ENCODE data around the gene SEPSECS. TPM values are rescaled to one million over a fixed set of nuclear protein-coding genes. Genes with fewer than 3 reads are reported as not detected.

SEPSECS gene
- total RNA-seq, 1 donor from 2014 or later, result 11.7 TPM

GRCh38 chr4:25142468-25142867, 17.8 kb downstream of the SEPSECS start:
- Mint-ChIP-seq H3K4me1 (ENCODE audit: low read depth, unreplicated experiment) (peaks cover 6% of the 10 kb centered on the region), H3K9me3 (ENCODE audit: unreplicated experiment) (peaks cover 1% of the 10 kb centered on the region), H3K27me3 (ENCODE audit: unreplicated experiment) (no peaks in the 10 kb centered on the region), H3K27ac (ENCODE audit: unreplicated experiment) (no peak overlapping the region), H3K36me3 (ENCODE audit: unreplicated experiment) (no peaks in the 10 kb centered on the region), H3K4me3 (ENCODE audit: unreplicated experiment) (no peak overlapping the region)
- DNase-seq, result no peak
- no peak for TF ChIP-seq CTCF (IDR thresholded peaks at IDR 0.05; ENCODE audit: partially characterized antibody, unreplicated experiment)

- Mint-ChIP-seq H3K4me3 (ENCODE audit: unreplicated experiment) (no peak overlapping the region), H3K36me3 (ENCODE audit: unreplicated experiment) (peaks cover 6% of the 10 kb centered on the region), H3K27me3 (ENCODE audit: unreplicated experiment) (no peaks in the 10 kb centered on the region), H3K9me3 (ENCODE audit: unreplicated experiment) (peaks cover 5% of the 10 kb centered on the region), H3K27ac (ENCODE audit: unreplicated experiment) (no peak overlapping the region), H3K4me1 (ENCODE audit: low read depth, unreplicated experiment) (peaks cover 4% of the 10 kb centered on the region)
- no peak for TF ChIP-seq CTCF (IDR thresholded peaks at IDR 0.05; ENCODE audit: partially characterized antibody, unreplicated experiment)
- no peak for DNase-seq
Observed at GRCh38 chr4:25141592-25141991, 18.7 kb downstream of the SEPSECS start.

GRCh38 chr4:25133132-25133531, 27.1 kb downstream of the SEPSECS start:
- Mint-ChIP-seq H3K4me3 (ENCODE audit: unreplicated experiment) (no peak overlapping the region), H3K36me3 (ENCODE audit: unreplicated experiment) (peaks cover 10% of the 10 kb centered on the region), H3K9me3 (ENCODE audit: unreplicated experiment) (peaks cover 4% of the 10 kb centered on the region), H3K27me3 (ENCODE audit: unreplicated experiment) (no peaks in the 10 kb centered on the region), H3K4me1 (ENCODE audit: low read depth, unreplicated experiment) (peaks cover 15% of the 10 kb centered on the region), H3K27ac (ENCODE audit: unreplicated experiment) (no peak overlapping the region)
- no peak for DNase-seq
- TF ChIP-seq CTCF (IDR thresholded peaks at IDR 0.05; ENCODE audit: partially characterized antibody, unreplicated experiment), result no peak

DNA sequence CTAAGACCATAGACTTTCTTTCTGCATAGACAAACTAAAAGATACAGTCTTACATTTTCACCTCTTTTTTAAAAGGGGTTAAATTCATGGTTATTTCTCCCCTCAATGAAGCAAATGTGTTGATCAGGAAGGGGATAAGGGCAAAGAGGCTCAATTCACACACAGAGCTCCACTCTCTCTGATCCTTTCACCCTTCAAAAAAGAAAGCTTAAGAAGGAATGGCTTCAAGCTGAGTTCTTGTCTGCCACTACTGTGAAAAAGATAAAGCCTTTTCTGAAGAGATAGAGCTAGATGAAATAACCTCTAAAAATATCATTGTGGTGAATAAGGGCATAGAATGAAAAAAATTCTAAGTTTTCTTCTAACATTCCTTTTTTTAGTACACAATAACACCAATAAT, 28.3 kb downstream of the SEPSECS start:
- no peaks in the 10 kb centered on the region for H3K27me3 Mint-ChIP-seq (ENCODE audit: unreplicated experiment)
- no peak overlapping the region for H3K4me3 Mint-ChIP-seq (ENCODE audit: unreplicated experiment)
- no peak for TF ChIP-seq CTCF (IDR thresholded peaks at IDR 0.05; ENCODE audit: partially characterized antibody, unreplicated experiment)
- peaks cover 22% of the 10 kb centered on the region for H3K4me1 Mint-ChIP-seq (ENCODE audit: low read depth, unreplicated experiment)
- no peak overlapping the region for H3K27ac Mint-ChIP-seq (ENCODE audit: unreplicated experiment)
- H3K36me3 Mint-ChIP-seq (ENCODE audit: unreplicated experiment), result peaks cover 6% of the 10 kb centered on the region
- DNase-seq, result no peak
- H3K9me3 Mint-ChIP-seq (ENCODE audit: unreplicated experiment), result no peaks in the 10 kb centered on the region

- H3K27me3 Mint-ChIP-seq (ENCODE audit: unreplicated experiment), result no peaks in the 10 kb centered on the region
- H3K4me1 Mint-ChIP-seq (ENCODE audit: low read depth, unreplicated experiment), result peaks cover 22% of the 10 kb centered on the region
- H3K36me3 Mint-ChIP-seq (ENCODE audit: unreplicated experiment), result peaks cover 4% of the 10 kb centered on the region
- no peak for DNase-seq
- no peak for TF ChIP-seq CTCF (IDR thresholded peaks at IDR 0.05; ENCODE audit: partially characterized antibody, unreplicated experiment)
- H3K4me3 Mint-ChIP-seq (ENCODE audit: unreplicated experiment), result no peak overlapping the region
- no peaks in the 10 kb centered on the region for H3K9me3 Mint-ChIP-seq (ENCODE audit: unreplicated experiment)
- no peak overlapping the region for H3K27ac Mint-ChIP-seq (ENCODE audit: unreplicated experiment)
Observed at GRCh38 chr4:25131381-25131780, 28.9 kb downstream of the SEPSECS start.

All from glutamatergic neuron (in vitro differentiated cells).